Kidney (tissue), 14 donors: Measurements from ENCODE around the gene MORF4L2. TPM values are rescaled to one million over a fixed set of nuclear protein-coding genes. Genes with fewer than 3 reads are reported as not detected.
"Not testable (repeated sequence)": the region's sequence is repeated elsewhere in the genome, so short reads cannot be mapped to it uniquely, and the experiment has no call there.

Source experiments
- DNase-seq, 5 donors: peaks; one replicate each; pipeline ENCODE4 v3.0.0-alpha.2; 2013 to 2020
- FAIRE-seq: peaks from 2 replicates; lab custom pipeline; 2012; peaks lifted over from hg19 to GRCh38; lab: Jason Lieb, UNC
- H3K27ac ChIP-seq, 2 donors: one replicate each; pipeline ENCODE4 v1.7.0; 2013; ENCODE audit warnings: low read depth in 2 of 2, low read length in 2 of 2, inconsistent platforms in 1 of 2
- H3K27me3 ChIP-seq: one replicate; pipeline ENCODE4 v1.7.1; 2013; ENCODE audit warnings: low read length, inconsistent platforms; ENCODE audit not compliant: control insufficient read depth, insufficient read depth
- H3K36me3 ChIP-seq, 3 donors: one replicate each; pipeline versions ENCODE4 v1.7.0 to v1.7.1; 2013; ENCODE audit warnings: low read length in 3 of 3, control low read depth in 1 of 3, inconsistent platforms in 1 of 3; ENCODE audit not compliant: insufficient read depth in 3 of 3, control insufficient read depth in 2 of 3
- H3K4me1 ChIP-seq, 3 donors: one replicate each; pipeline versions ENCODE4 v1.7.0 to v1.7.1; 2013; ENCODE audit warnings: low read length in 3 of 3, inconsistent platforms in 1 of 3, low read depth in 1 of 3; ENCODE audit not compliant: control insufficient read depth in 2 of 3, insufficient read depth in 2 of 3
- H3K4me3 ChIP-seq, 3 donors: one replicate each; pipeline versions ENCODE4 v1.7.0 to v1.8.1; 2013; ENCODE audit warnings: low read length in 3 of 3, control low read depth in 1 of 3, inconsistent platforms in 1 of 3
- H3K9ac ChIP-seq, 3 donors: one replicate each; pipeline versions ENCODE4 v1.7.0 to v1.7.1; 2013; ENCODE audit warnings: low read length in 3 of 3, control low read depth in 1 of 3, inconsistent platforms in 1 of 3
- H3K9me3 ChIP-seq, 3 donors: one replicate each; pipeline versions ENCODE4 v1.7.0 to v1.7.1; 2013; ENCODE audit warnings: low read length in 3 of 3, control low read depth in 1 of 3, inconsistent platforms in 1 of 3; ENCODE audit not compliant: control insufficient read depth in 2 of 3, insufficient read depth in 1 of 3
- CTCF ChIP-seq: IDR thresholded peaks from 3 replicates; pipeline ENCODE4 v1.5.1; 2012; ENCODE audit warnings: mild to moderate bottlenecking, moderate library complexity, borderline replicate concordance; ENCODE audit not compliant: insufficient read depth; ENCODE audit errors: extremely low read depth
- intact Hi-C: fragments of 100-400 bp; cut with DNase I; formaldehyde crosslinking; loops from one replicate; pipeline ENCODE4 v1.11.1; 2022
- polyA plus RNA-seq: library from polyadenylated mRNA; stranded (reverse); fragments of 350-450 nt; fragmentation: Illumina TruSeq; extraction: RNeasy Lipid Tissue Mini Kit (QIAGEN cat#74804); gene quantifications from one replicate; pipeline ENCODE4 v1.2.3, GENCODE V29; 2014; ENCODE audit warnings: low read depth, low replicate concordance; ENCODE audit not compliant: insufficient read depth
- total RNA-seq: library from RNA; stranded (reverse); fragmentation: NEBNext Ultra II Directional; extraction: Animal tissue kit (Norgen Biotek cat#: 25700); gene quantifications from one replicate; pipeline ENCODE4 v1.2.1, GENCODE V29; 2021
- donor health status: control.
- donor health status: control.
- donor health status: control.
- donor health status: control.
- donor health status: control.
- donor health status: DM: yes; HTN: yes; CAD: no.
- donor health status: Normal renal cell carcinoma (clear cell type).

The MORF4L2 gene
- total and polyA plus RNA-seq, 2 donors from 2014 or later, result 146 to 250 TPM

- Histone ChIP-seq H3K4me3 (no peak overlapping the region), H3K4me1 (no peaks in the 10 kb centered on the region), H3K9me3 (no peaks in the 10 kb centered on the region), H3K36me3 (no peaks in the 10 kb centered on the region), H3K9ac (no peak overlapping the region), H3K27ac (no peak overlapping the region), H3K27me3 (peaks cover 2% of the 10 kb centered on the region)
- intact Hi-C loops, result no loop called here
- DNase-seq (no peak), FAIRE-seq (no peak)
- no peak for TF ChIP-seq CTCF
Observed at GRCh38 chrX:103669745-103670144, 16.8 kb downstream of the MORF4L2 start.

- TF ChIP-seq CTCF, result no peak
- Histone ChIP-seq H3K4me1 (no peaks in the 10 kb centered on the region), H3K9ac (no peak overlapping the region), H3K27ac (no peak overlapping the region), H3K36me3 (no peaks in the 10 kb centered on the region), H3K4me3 (no peak overlapping the region), H3K9me3 (no peaks in the 10 kb centered on the region), H3K27me3 (peaks cover 2% of the 10 kb centered on the region)
- DNase-seq (no peak), FAIRE-seq (no peak)
- intact Hi-C loops, result no loop called here
Observed at GRCh38 chrX:103666202-103667107, 20.0 kb downstream of the MORF4L2 start.

- peak in 4 of 5 donors; percentile 12 to 41 (median 22) for DNase-seq
- H3K4me3 ChIP-seq, result peak overlapping the region in 1 of 3 donors; percentile 30
- intact Hi-C loops, result no loop called here
Observed at GRCh38 chrX:103663981-103664762, 22.3 kb downstream of the MORF4L2 start.

GRCh38 chrX:103659460-103659859 is 27.0 kb downstream of the MORF4L2 start:
- H3K4me3 ChIP-seq, H3K9me3 ChIP-seq, H3K27ac ChIP-seq, FAIRE-seq, H3K4me1 ChIP-seq, H3K9ac ChIP-seq, intact Hi-C loops, H3K36me3 ChIP-seq, H3K27me3 ChIP-seq, DNase-seq: not testable (repeated sequence)

More at GRCh38 chrX:103663981-103664762, 22.3 kb downstream of the MORF4L2 start:
- H3K36me3 ChIP-seq, result no peaks in the 10 kb centered on the region
- no peak for FAIRE-seq
- H3K27ac ChIP-seq, result no peak overlapping the region
- H3K9me3 ChIP-seq, result no peaks in the 10 kb centered on the region
- no peak overlapping the region for H3K9ac ChIP-seq
- no peak for TF ChIP-seq CTCF
- peaks cover 2% of the 10 kb centered on the region for H3K27me3 ChIP-seq
- H3K4me1 ChIP-seq, result no peaks in the 10 kb centered on the region
